PFSK-1 (cell line): ENCODE data around the gene ETV2.

ENCODE experiments used
- FOXP2 ChIP-seq: optimal IDR thresholded peaks from 2 replicates; pipeline ENCODE3; 2011; ENCODE audit warnings: borderline replicate concordance, control low read depth, inconsistent platforms; ENCODE audit not compliant: insufficient read depth; ENCODE audit errors: extremely low read length, extremely low read depth
- POLR2AphosphoS5 ChIP-seq: IDR thresholded peaks from 2 replicates; pipeline ENCODE4 v1.6.1; 2012; ENCODE audit warnings: low read depth, mild to moderate bottlenecking, control low read depth, low read length, moderate library complexity
- REST ChIP-seq, 2 experiments: IDR thresholded peaks; 2 replicates each; pipeline versions ENCODE4 v1.6.1 to v1.8.0; 2011 to 2012; ENCODE audit warnings: low read depth in 2 of 2, low read length in 2 of 2, control low read depth in 1 of 2, inconsistent platforms in 1 of 2, mild to moderate bottlenecking in 1 of 2, moderate library complexity in 1 of 2; ENCODE audit not compliant: insufficient read depth in 1 of 2
- SIN3A ChIP-seq: IDR thresholded peaks from 2 replicates; pipeline ENCODE4 v1.6.1; 2012; ENCODE audit warnings: mild to moderate bottlenecking, low read length, moderate library complexity, borderline replicate concordance; ENCODE audit not compliant: insufficient read depth
- TAF1 ChIP-seq: IDR thresholded peaks from 2 replicates; pipeline ENCODE4 v1.6.1; 2012; ENCODE audit warnings: low read length, control low read depth, borderline replicate concordance; ENCODE audit not compliant: insufficient read depth

- TF ChIP-seq SIN3A (no peak), POLR2AphosphoS5 (no peak), REST (IDR thresholded peaks at IDR 0.05; ENCODE audit: insufficient read depth in 1 of 2, low read depth in 2 of 2, low read length in 2 of 2) (no peak), TAF1 (no peak), FOXP2 (no peak)
These were observed 18.1 kb upstream of the ETV2 start for GRCh38 chr19:35623327-35624010.
